NCI-H82 (cell line): ENCODE measurements around the gene PLCG2.
A peak's percentile ranks its signal among the peaks of the same experiment; 100 is the strongest.
"Not testable (repeated sequence)": the region's sequence is repeated elsewhere in the genome, so short reads cannot be mapped to it uniquely, and the experiment has no call there.

Source experiments
- DNase-seq: peaks from one replicate; lab custom pipeline; 2025; lab: John Stamatoyannopoulos, UW

PLCG2 gene

GRCh38 chr16:81997738-81998137 lies 218.6 kb downstream of the PLCG2 start:
- DNase-seq: no peak

DNA sequence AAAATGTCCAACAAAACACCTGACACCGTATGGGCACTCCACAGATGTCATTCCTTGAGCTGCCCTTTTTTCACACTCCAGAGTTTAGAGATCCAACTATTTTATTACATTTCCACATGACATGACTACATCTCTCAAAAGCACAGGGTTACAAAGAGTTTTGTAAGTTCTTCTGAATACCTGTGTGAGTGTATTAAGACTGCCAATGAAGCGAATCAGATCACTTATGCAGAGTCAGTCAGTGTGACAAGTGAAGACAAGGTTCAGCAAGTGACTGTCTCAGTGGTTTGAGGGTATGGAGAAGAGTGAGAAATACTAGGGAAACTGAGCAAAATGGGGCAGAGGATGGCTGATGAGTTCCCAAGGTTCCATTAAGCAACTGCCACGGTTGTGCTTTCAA lies 223.7 kb downstream of the PLCG2 start:
- DNase-seq: no peak

- DNase-seq: peak; percentile 26
Observed at GRCh38 chr16:82004601-82005000, 225.5 kb downstream of the PLCG2 start.

DNA sequence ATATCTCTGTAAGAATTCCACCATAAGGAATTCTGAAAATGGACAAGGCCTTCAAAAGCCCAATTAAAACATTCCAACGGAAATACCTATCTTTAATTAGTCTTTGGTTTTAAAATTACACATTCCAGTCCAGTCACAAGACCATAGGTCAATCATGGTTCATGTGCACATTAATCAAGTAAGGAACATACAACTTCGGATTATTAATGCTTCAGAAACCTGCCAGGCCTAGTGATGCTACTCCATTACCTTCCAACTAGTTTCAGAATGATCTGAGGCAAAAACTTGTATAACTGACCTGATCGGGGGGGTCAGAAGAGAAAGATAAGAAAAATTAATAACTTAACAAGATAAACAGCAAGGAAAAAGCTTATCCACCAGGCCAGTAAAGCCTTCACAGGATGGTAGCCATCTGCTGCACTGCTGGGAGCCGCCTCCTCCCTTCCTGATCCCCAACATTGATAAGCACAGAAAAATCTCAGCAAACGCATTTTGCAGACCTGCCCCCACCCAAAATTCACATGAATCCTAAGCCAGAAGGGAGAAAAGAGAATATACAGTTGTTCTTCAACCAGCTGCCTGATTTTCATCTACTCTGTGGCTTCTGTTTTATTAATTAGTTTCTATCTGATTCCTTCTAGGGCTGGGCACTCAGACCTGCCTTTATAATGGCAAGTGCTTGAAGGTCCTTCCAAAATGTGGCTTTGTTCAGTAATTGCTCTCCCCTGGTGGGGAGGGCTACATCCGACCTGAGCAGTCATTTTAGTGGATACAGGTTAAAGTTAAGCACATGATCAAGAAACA lies 226.1 kb downstream of the PLCG2 start:
- peak; percentile 88 for DNase-seq

- DNase-seq: no peak
Observed at GRCh38 chr16:82006036-82006435, 226.9 kb downstream of the PLCG2 start.

DNA sequence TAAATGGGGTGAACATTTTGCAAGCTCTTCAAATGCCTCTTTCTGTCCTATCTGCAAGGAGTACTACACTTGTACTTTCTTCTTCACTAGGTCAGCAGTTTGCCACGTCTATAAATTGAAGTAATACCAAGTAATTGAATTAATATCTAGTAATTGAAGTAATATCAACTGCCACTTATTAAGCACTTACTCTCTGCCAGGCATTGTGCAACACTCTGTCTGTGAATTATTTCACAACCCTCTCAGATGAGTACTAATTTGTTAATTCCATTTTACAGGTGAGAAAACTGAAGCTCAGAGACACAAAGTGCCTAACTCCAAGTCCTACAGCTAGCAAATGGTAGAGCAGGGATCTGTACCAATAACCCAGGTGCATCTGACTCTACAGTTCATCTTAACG lies 228.1 kb downstream of the PLCG2 start:
- no peak for DNase-seq

DNA sequence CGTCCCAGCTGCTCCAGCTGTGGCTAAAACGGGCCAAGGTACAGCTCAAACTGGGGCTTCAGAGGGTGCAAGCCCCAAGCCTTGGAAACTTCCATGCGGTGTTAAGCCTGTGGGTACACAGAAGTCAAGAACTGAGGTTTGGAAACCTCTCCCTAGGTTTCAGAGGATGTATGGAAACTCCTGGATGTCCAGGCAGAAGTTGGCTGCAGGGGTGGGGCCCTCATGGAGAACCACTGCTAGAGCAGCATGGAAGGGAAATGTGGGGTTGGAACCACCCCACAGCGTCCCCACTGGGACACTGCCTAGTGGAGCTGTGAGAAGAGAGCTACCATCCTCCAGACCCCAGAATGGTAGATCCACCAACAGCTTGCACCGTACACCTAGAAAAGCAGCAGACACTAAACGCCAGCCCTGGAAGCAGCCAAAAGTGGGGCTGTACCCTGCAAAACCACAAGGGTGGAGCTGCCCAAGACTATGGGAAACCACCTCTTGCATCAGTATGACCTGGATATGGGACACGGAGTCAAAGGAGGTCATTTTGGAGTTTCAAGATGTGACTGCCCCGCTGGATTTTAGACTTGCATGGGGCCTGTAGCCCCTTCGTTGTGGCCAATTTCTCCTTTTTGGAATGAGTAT lies 230.0 kb downstream of the PLCG2 start:
- peak; percentile 1 for DNase-seq

DNA sequence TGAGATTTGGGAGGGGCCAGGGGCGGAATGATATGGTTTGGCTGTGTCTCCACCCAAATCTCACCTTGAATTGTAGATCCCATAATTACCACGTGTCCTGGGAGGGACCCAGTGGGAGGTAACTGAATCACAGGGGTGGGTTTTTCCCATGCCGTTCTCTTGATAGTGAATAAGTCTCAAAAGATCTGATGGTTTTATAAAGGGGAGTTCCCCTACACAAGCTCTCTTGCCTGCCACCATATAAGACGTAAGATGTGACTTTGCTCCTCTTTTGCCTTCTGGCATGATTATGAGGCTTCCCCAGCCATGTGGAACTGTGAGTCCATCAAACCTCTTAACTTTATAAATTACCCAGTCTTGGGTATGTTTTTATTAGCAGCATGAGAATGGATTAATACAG lies 230.7 kb downstream of the PLCG2 start:
- not testable (repeated sequence) for DNase-seq

- no peak for DNase-seq
Observed at GRCh38 chr16:82010649-82011048, 231.6 kb downstream of the PLCG2 start.

GRCh38 chr16:82011199-82011641 lies 232.1 kb downstream of the PLCG2 start, which contains the start of gene SDR42E1:
SDR42E1 (minus strand) TSS chr16:82011470; CDS start chr16:82000858, 10,612 bp downstream.
- DNase-seq: no peak
